C4-2B (cell line): ENCODE results near the gene KAT14.

Experiments
- ZFX ChIP-seq: fragments of 450-650 bp; IDR thresholded peaks from 2 replicates; pipeline ENCODE4 v1.6.1; 2017
- TF ChIP-seq, protein P1 (sequence below): fragments of 450-650 bp; conservative IDR thresholded peaks from 2 replicates; pipeline ENCODE4 v1.5.1; 2017; ENCODE audit warnings: mild to moderate bottlenecking

DNA sequence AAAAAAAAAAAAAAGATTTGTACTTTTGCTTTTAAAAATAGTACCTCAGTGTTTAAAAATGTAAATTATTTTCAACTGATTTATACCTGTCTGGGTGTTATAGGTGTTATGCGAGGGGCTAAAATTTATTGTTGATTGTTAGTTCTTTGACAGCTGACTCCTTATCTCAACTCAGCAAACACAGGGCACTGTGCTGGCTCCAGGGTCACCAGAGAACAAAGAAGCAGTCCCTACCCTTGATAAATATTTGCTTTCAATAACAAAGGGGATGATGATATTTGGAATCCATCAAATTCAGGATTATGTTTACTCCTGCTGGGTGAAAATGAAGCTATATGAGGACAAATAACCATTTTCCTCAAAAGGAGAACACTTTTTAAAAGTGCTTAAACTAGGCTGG, 34.2 kb upstream of the KAT14 start:
- TF ChIP-seq, protein P1, sequence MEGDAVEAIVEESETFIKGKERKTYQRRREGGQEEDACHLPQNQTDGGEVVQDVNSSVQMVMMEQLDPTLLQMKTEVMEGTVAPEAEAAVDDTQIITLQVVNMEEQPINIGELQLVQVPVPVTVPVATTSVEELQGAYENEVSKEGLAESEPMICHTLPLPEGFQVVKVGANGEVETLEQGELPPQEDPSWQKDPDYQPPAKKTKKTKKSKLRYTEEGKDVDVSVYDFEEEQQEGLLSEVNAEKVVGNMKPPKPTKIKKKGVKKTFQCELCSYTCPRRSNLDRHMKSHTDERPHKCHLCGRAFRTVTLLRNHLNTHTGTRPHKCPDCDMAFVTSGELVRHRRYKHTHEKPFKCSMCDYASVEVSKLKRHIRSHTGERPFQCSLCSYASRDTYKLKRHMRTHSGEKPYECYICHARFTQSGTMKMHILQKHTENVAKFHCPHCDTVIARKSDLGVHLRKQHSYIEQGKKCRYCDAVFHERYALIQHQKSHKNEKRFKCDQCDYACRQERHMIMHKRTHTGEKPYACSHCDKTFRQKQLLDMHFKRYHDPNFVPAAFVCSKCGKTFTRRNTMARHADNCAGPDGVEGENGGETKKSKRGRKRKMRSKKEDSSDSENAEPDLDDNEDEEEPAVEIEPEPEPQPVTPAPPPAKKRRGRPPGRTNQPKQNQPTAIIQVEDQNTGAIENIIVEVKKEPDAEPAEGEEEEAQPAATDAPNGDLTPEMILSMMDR: no peak
- no peak for TF ChIP-seq ZFX
